ENCODE data around the gene TFDP2.
"Not testable (repeated sequence)": the region's sequence is repeated elsewhere in the genome, so short reads cannot be mapped to it uniquely, and the experiment has no call there.

TFDP2 gene

DNA sequence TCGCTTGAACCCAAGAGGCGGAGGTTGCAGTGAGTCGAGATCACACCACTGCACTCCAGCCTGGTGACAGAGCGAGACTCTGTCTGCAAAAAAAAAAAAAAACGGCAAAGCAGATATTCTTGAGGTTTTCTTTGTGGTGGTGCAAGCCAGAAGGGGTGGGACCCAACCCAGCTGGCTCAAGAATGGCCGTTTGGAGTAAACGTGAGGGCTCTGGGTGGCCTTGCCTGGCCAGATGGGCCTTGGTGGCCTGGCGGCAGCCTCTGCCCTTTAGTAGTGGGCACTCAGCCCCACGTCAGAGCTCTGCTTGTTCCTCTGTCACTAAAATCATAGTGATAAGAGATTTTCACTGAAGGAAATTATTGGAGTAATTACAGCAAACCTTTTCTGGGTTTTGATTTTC is 222.4 kb downstream of the TFDP2 start:
- DNase-seq (ENCODE audit: low read depth): no peak

DNA sequence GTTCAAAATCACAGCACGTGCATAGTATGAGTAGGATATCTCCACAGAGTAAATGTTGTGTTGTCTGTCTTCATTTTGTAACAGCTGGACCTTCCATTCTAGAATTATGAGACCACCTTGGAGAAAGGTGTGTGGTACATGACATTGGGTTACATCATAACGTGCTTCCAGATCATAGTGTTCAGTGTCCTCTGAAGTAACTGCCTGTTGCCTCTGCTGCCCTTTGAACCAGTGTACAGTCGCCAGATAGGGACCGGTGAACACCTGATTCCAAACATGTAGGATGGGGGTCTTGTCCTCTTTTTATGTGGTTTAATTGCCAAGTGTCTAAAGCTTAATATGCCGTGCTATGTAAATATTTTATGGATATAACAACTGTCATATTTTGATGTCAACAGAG is 223.7 kb downstream of the TFDP2 start:
- DNase-seq (ENCODE audit: low read depth): not testable (repeated sequence)

DNA sequence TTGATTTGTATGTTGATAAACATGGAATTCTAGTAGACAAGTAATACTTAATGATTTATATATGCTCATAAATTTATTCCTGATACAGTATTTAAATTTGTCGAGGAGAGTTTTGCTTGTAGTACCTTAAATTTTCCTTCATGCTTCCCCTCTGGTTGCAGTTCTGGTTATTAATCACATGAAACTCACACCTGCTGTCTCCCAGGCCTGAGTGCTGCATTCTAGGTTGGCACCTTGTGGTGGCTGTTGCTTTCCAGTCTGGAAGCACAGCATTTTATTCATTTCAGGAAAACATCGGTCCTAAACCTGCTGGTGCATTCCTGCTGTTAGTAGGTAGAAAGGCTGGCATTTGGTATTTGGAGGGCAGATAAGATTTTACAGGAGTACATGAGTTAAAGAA is 228.0 kb downstream of the TFDP2 start:
- DNase-seq (ENCODE audit: low read depth): no peak

DNA sequence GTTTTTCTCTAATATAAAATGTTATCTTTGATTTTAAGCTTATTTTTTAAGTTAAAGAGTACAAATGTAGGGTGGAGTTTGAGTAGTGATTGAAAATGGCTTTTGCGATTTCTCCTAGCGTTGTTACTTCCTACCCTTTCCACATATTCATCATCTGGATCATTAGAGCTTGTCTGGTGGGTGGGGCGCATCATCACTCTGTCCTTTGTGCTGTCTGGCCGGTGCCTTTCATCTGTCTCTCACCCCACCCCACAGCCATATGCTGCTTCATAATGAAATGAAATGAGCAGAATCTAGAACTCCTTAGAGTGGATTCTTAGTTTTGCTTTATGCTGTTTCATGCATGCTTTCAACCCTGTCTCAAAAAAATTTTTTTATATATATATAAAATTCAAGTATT is 228.6 kb downstream of the TFDP2 start:
- no peak for DNase-seq (ENCODE audit: low read depth)

DNA sequence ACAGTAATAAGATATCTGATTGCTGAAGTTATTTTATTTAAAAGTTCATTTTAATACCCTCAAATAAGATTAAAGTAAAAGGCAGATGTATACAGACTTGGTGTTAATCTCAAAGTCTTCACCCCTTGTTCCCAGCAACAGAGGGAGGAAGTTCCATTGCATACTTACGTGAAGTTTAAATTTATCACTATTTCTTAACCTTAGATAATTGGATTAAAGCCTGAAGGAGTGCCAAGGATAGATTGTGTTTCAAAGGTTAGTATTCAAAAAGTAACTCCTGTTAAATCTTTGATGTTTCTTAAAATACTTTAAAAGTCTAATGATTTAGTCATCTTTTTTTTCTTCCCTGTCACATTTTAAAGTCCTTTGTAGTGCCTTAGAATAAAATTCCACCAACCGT is 233.6 kb downstream of the TFDP2 start:
- DNase-seq (ENCODE audit: low read depth): no peak

DNA sequence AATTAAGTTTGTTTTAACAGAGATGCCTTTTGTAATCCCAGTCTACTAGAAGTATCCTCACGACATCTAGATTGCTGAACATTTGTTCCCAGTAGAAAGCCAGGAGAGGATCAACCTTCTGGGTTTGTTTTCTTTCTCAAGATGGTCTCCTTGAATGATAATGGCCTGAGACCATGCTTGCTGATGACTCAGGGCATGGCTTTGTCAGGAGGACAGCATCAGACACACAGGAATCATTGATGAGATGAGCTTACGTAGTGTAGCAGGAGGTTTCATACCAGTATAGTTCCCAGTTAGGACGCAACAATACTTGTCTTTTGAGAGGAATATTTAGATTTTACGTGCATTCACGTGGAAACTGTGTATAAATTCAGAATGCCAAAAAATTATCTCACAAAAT is 234.3 kb downstream of the TFDP2 start:
- DNase-seq (ENCODE audit: low read depth): no peak

DNA sequence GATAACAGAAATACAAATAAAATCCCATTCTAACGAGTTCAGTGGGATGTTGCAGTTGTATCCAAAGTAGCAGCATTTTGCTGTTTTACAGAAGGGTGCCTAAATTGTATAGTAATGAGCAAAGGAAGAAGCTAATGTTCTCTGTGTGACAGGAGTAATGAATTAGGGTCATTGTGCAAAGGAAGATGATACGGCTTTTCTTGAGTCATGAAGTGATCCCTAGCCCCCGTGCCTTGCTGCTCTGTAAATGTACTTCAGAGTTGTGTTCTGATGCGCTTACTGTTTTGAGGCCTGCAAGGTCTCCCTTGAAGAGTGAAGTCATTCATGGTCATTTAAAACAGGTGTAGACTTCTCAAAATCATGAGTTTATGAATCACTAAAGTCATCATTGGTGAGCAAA is 235.0 kb downstream of the TFDP2 start:
- DNase-seq (ENCODE audit: low read depth): no peak

DNA sequence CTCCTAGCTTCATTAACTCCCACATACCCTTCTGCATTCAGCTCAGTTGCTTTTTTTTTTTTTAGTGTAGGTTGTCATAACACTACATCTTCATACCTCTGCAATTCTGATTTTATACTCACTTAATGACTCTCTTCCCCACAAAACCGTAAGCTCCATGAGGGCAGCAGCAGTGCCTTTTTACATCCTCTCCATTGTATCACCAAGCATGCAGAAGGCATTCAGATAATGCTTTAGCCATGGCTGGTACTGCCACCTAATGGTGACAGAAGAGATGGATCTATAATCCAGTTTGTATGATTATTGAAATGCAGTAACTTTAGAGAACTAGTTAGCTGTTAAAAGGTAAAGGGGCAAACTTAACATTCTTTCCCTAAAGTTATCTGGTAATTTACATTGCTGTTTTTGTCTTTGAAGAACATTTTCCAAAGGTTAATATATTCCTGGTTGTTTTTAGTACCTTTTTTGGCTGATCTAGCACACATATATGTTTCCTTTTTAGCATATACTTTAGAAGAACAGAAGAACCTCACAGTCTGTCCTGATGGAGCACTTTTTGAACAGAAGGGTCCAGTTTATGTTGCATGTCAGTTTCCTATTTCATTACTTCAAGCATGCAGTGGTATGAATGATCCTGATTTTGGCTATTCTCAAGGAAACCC is 236.1 kb downstream of the TFDP2 start:
- DNase-seq (ENCODE audit: low read depth): no peak

DNA sequence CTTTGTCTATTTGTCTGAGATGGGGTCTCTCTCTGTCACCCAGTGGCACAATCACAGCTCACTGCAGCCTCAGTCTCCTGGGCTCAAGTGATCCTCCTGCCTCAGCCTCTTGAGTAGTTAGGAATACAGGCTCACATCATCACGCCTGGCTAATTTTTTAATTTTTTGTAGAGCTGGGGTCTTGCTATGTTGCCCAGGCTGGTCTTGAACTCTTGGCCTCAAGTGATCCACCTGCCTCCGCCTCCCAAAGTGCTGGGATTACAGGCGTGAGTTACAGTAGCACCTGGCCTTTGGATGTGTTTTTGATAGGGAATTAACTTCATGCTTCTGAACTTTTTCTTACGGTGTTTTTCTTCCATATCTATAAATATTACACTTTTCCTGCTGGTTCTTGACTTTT is 239.4 kb downstream of the TFDP2 start:
- not testable (repeated sequence) for DNase-seq (ENCODE audit: low read depth)

DNA sequence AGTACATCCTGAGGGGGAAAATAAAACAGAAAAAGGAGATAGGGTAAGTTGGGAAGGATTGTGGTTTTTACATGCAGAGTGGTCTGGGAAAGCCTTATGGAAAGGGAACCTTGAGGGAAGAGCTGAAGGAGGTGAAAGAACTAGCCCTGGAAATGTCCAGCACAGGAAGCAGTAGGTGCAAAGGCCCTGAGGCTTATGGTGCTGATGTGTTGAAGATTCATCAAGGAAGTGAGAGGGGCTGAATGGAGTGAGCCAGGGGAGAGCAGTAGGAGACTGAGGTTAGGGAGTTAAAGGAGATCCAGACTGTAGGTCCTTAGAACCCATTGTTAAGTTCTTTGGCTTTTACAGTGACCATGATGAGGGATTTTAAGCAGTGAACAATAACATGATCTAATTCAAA is 239.9 kb downstream of the TFDP2 start:
- no peak for DNase-seq (ENCODE audit: low read depth)

DNA sequence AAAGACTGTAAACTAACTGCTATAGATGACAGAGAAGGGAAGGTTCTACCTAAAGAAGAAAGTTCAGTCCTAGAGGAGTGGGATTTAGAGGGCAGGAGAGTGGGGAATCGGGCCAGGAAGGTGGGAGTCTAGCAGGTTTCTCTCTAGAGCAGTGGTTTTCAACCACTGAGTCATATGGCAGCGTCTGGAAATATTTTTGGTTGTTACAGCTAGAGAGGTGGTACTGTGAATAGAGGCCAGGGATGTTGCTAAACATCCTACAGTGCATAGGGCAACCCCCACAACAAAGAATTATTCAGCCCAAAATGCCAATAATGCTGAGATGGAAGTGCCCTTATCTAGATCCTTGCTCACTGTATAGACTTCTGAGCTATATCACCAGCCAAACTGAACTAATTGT is 244.2 kb downstream of the TFDP2 start:
- DNase-seq (ENCODE audit: low read depth): no peak

DNA sequence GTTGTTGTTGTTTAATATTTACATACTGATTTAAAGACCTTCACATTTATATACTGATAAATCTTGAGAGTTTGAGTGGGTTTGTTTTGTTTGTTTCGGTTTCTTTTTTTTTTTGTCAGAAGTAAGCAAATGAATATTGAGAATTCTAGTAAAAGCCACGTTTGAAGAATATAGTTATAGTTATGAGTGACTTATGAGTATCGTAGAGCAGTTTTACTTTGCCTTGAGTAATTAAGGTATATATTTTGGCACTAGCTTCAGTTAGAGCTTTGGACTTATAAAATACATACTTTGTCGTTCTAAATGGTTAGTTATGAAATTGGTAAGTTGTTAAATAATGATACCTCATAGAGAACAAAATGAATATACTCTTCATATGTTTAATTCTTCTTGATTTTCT is 245.1 kb downstream of the TFDP2 start:
- DNase-seq (ENCODE audit: low read depth): no peak

DNA sequence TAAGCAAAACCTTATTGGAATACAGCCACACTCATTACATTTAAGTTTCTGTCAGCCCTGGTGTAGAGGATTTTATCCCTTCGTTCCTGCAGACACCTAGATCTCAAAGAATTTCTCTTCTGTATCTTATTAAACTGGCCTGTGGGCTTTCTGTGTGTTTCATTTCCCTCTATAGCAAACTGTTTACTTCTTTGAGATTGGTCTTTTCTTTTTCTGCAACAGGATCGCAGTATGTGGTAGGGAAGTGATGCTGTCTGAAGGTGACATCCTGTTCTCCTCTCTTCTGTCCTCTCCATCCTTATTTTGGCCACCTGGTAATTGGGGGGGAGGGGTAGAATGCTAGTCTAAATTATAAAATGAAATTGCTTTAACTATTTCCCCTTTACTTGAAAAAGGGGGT is 247.4 kb downstream of the TFDP2 start:
- DNase-seq (ENCODE audit: low read depth): no peak

DNA sequence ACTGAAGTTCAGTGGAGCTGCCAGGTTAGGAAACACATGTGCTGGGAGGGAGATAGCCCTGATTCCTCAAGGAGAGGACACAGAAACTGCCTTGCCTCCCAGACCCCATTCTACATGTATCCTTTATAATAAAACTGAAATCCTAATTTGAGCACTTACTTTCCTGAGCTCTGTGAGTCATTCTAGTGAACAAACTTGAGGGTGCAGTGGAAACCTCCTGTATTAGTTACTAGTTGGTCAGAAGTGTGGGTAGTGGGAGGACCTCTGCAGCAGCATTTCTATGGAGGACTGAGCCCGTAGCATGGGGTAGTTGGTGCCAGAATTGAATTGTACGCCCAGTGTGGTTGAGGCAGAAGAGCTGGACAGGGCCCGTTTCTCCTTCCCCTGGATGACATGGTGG is 249.0 kb downstream of the TFDP2 start:
- no peak for DNase-seq (ENCODE audit: low read depth)

DNA sequence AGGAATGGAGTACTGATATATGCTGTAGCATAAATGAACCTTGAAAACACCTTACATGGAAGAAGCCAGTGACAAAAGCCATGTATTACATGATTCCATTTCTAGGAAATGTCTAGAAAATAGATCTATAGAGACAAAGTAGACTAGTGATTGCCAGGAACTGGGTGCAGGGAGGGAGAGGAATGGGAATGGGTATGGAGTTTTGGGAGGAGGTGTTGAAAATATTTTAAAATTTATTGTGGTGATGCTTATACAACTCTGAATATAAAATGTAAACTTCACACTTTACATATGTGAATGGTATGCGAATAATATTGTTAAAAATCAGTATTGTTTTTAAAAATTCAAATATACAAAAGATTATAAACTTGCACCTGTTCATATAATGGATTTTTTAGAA is 250.4 kb downstream of the TFDP2 start:
- DNase-seq (ENCODE audit: low read depth): no peak

DNA sequence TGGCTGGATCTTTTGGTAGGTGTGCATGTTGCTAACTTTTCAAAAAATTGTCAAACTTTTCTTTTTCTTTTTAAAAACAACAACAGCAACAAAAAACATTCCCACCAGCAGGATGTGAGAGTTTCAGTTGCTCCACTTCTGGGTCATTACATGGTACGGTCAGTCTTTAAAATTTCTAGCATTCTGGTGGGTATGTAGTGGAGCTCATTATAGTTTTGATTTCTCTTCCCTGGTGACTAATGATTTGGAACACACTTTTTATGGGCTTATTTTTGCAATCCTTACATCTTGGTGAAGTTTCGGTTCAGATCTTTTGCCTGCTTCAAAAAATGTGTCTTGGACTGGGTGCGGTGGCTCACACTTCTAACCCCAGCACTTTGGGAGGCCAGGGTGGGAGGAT is 253.6 kb downstream of the TFDP2 start:
- no peak for DNase-seq (ENCODE audit: low read depth)

DNA sequence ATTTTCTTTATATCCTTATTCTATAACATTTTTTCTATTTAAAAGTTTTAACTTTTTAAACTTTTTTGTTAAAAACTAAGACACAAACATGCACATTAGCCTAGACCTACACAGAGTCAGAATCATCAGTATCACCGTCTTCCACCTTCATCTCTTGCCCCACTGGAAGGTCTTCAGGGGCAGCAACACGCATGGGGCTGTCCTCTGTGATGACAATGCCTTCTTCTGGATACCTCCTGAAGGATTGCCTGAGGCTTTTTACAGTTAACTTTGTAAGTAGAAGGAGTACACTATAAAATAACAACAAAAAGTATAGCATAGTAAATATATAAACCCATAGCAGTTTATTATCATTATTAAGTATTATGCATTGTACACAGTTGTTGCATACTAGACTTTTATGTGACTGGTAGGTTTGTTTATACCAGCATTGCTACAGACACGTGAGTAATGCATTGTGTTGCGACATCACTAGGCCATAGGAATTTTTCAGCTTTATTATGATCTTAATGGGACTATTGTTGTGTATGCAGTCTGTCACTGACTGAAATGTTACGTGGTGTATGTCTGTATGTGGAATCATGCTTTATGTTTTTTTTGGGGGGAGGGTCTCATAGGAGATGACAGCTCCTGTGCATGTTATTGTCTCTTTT is 254.7 kb downstream of the TFDP2 start:
- no peak for DNase-seq (ENCODE audit: low read depth)
